HG03060 (cell line): ENCODE results near the gene LAMB3.
"Not testable (repeated sequence)": the region's sequence is repeated elsewhere in the genome, so short reads cannot be mapped to it uniquely, and the experiment has no call there.

Experiments
- ATAC-seq: cut with Tn5 transposase; IDR thresholded peaks from one replicate; pipeline ENCODE4 v1.9.1; 2021; ENCODE audit warnings: low read depth, moderate number of reproducible peaks; ENCODE audit not compliant: unreplicated experiment

The LAMB3 gene

GRCh38 chr1:209652121-209652735 lies at the start of gene LAMB3:
Gene LAMB3 (minus strand): TSS chr1:209652425. CDS start chr1:209650944, 1,481 bp downstream.
- no peak for ATAC-seq

- ATAC-seq, result not testable (repeated sequence)
Observed at GRCh38 chr1:209700686-209701085, 48.5 kb upstream of the LAMB3 start.

- ATAC-seq, result no peak
Observed at GRCh38 chr1:209697126-209697525, 44.9 kb upstream of the LAMB3 start.

- ATAC-seq, result no peak
Observed at GRCh38 chr1:209696673-209697072, 44.4 kb upstream of the LAMB3 start.

GRCh38 chr1:209692745-209693504 lies 40.7 kb upstream of the LAMB3 start:
- no peak for ATAC-seq

GRCh38 chr1:209692296-209692695 lies 40.1 kb upstream of the LAMB3 start:
- no peak for ATAC-seq

GRCh38 chr1:209691237-209691636 lies 39.0 kb upstream of the LAMB3 start:
- ATAC-seq, result no peak

GRCh38 chr1:209689477-209689876 lies 37.3 kb upstream of the LAMB3 start:
- no peak for ATAC-seq

- ATAC-seq, result no peak
Observed at GRCh38 chr1:209688746-209689234, 36.6 kb upstream of the LAMB3 start.

GRCh38 chr1:209686322-209686721 lies 34.1 kb upstream of the LAMB3 start:
- no peak for ATAC-seq

- no peak for ATAC-seq
Observed at GRCh38 chr1:209685821-209686220, 33.6 kb upstream of the LAMB3 start.

- ATAC-seq, result no peak
Observed at GRCh38 chr1:209678981-209679539, 26.8 kb upstream of the LAMB3 start.

- no peak for ATAC-seq
Observed at GRCh38 chr1:209675565-209676154, 23.4 kb upstream of the LAMB3 start.

GRCh38 chr1:209674957-209675564 lies 22.8 kb upstream of the LAMB3 start, which contains the start of gene G0S2:
Gene G0S2 (plus strand): TSS chr1:209675412. CDS start chr1:209675685, 273 bp downstream.
- no peak for ATAC-seq

- no peak for ATAC-seq
Observed at GRCh38 chr1:209673631-209674417, 21.6 kb upstream of the LAMB3 start.

GRCh38 chr1:209672705-209673630 lies 20.7 kb upstream of the LAMB3 start:
- peak; percentile 83 for ATAC-seq

GRCh38 chr1:209670441-209671082 lies 18.3 kb upstream of the LAMB3 start:
- no peak for ATAC-seq

GRCh38 chr1:209667708-209668107 lies 15.5 kb upstream of the LAMB3 start:
- ATAC-seq, result no peak
